ENCODE results near the gene P4HA2.
A peak's percentile ranks its signal among the peaks of the same experiment; 100 is the strongest.
"Not testable (repeated sequence)": the region's sequence is repeated elsewhere in the genome, so short reads cannot be mapped to it uniquely, and the experiment has no call there.

P4HA2 gene

GRCh38 chr5:132195727-132196126, 31.9 kb downstream of the P4HA2 start:
- no peak for DNase-seq

- no peak for DNase-seq
These were observed 34.4 kb downstream of the P4HA2 start for GRCh38 chr5:132193165-132193694.

- DNase-seq: peak; percentile 76
These were observed 37.4 kb downstream of the P4HA2 start for GRCh38 chr5:132190161-132190817.

GRCh38 chr5:132184588-132184987, 43.1 kb downstream of the P4HA2 start:
- no peak for DNase-seq

- peak; percentile 39 for DNase-seq
These were observed 43.9 kb downstream of the P4HA2 start for GRCh38 chr5:132183723-132184122.

- DNase-seq: no peak
These were observed 45.2 kb downstream of the P4HA2 start for GRCh38 chr5:132182359-132183040.

- DNase-seq: no peak
These were observed 46.5 kb downstream of the P4HA2 start for GRCh38 chr5:132181011-132181629.

- peak; percentile 74 for DNase-seq
These were observed 47.4 kb downstream of the P4HA2 start for GRCh38 chr5:132180134-132180745.

- peak; percentile 11 for DNase-seq
These were observed 48.2 kb downstream of the P4HA2 start for GRCh38 chr5:132179405-132179804.

GRCh38 chr5:132177691-132178149, 49.9 kb downstream of the P4HA2 start:
- no peak for DNase-seq

GRCh38 chr5:132176987-132177386, 50.7 kb downstream of the P4HA2 start:
- peak; percentile 7 for DNase-seq

GRCh38 chr5:132176521-132176945, 51.1 kb downstream of the P4HA2 start:
- DNase-seq: no peak

- DNase-seq: no peak
These were observed 64.7 kb downstream of the P4HA2 start for GRCh38 chr5:132162945-132163344.

- DNase-seq: not testable (repeated sequence)
These were observed 65.9 kb downstream of the P4HA2 start for GRCh38 chr5:132161574-132162326.

- no peak for DNase-seq
These were observed 71.2 kb downstream of the P4HA2 start for GRCh38 chr5:132156413-132156812.

GRCh38 chr5:132150565-132150964, 77.1 kb downstream of the P4HA2 start:
- no peak for DNase-seq

GRCh38 chr5:132147663-132148062, 80.0 kb downstream of the P4HA2 start:
- no peak for DNase-seq

- DNase-seq: not testable (repeated sequence)
These were observed 82.3 kb downstream of the P4HA2 start for GRCh38 chr5:132145326-132145725.

GRCh38 chr5:132143148-132143547, 84.5 kb downstream of the P4HA2 start:
- DNase-seq: no peak

GRCh38 chr5:132142459-132142858, 85.2 kb downstream of the P4HA2 start:
- no peak for DNase-seq
